CD8-positive, alpha-beta memory T cell (primary cell): Measurements from ENCODE around the gene SLK. TPM values are rescaled to one million over a fixed set of nuclear protein-coding genes. Genes with fewer than 3 reads are reported as not detected.

Source experiments
- CTCF ChIA-PET: fragments of 350-600 bp; sonication (Branson Sonifier 250); formaldehyde crosslinking; loops from one replicate; lab custom pipeline; 2021; ENCODE audit warnings: antibody characterized with exemption; lab: Charles Lee
- POLR2A ChIA-PET: fragments of 350-600 bp; sonication (Branson Sonifier 250); formaldehyde crosslinking; loops from one replicate; lab custom pipeline; 2021; ENCODE audit warnings: antibody characterized with exemption; lab: Charles Lee
- DNase-seq, 5 donors: peaks; one replicate each; pipeline versions ENCODE4 v3.0.0 to v3.0.0-alpha.2; 2020 to 2022; ENCODE audit warnings: mixed read lengths in 1 of 5
- H3K27ac ChIP-seq: one replicate; pipeline ENCODE4 v1.7.0; 2013; ENCODE audit warnings: low read depth, mild to moderate bottlenecking, low read length, moderate library complexity
- H3K27me3 ChIP-seq: 2 replicates; pipeline ENCODE4 v1.7.0; 2013; ENCODE audit warnings: low read length, mild to moderate bottlenecking; ENCODE audit not compliant: insufficient read depth, poor library complexity, severe bottlenecking
- H3K36me3 ChIP-seq: 2 replicates; pipeline ENCODE4 v1.7.0; 2013; ENCODE audit warnings: mild to moderate bottlenecking, low read length, moderate library complexity; ENCODE audit not compliant: insufficient read depth
- H3K4me1 ChIP-seq: 2 replicates; pipeline ENCODE4 v1.7.0; 2013; ENCODE audit warnings: mild to moderate bottlenecking, low read length, moderate library complexity; ENCODE audit not compliant: insufficient read depth
- H3K4me3 ChIP-seq: 2 replicates; pipeline ENCODE4 v1.7.0; 2013; ENCODE audit warnings: mild to moderate bottlenecking, low read length
- H3K9me3 ChIP-seq: 2 replicates; pipeline ENCODE4 v1.7.0; 2013; ENCODE audit warnings: mild to moderate bottlenecking, low read length
- H3K27ac Mint-ChIP-seq, 8 donors: one replicate each; pipeline ENCODE4 v1.8.0; 2020 to 2021; ENCODE audit warnings: mixed read lengths in 8 of 8, mild to moderate bottlenecking in 6 of 8, inconsistent platforms in 3 of 8, moderate library complexity in 3 of 8
- H3K27me3 Mint-ChIP-seq, 2 donors: one replicate each; pipeline ENCODE4 v1.8.0; 2020 to 2021; ENCODE audit warnings: mixed read lengths in 2 of 2, mild to moderate bottlenecking in 1 of 2, moderate library complexity in 1 of 2
- H3K36me3 Mint-ChIP-seq, 3 donors: one replicate each; pipeline ENCODE4 v1.8.0; 2020 to 2021; ENCODE audit warnings: mixed read lengths in 3 of 3, inconsistent platforms in 1 of 3, mild to moderate bottlenecking in 1 of 3
- H3K4me1 Mint-ChIP-seq, 3 donors: one replicate each; pipeline ENCODE4 v1.8.0; 2020 to 2021; ENCODE audit warnings: mixed read lengths in 3 of 3, inconsistent platforms in 1 of 3, mild to moderate bottlenecking in 1 of 3
- H3K4me3 Mint-ChIP-seq, 7 donors: one replicate each; pipeline ENCODE4 v1.8.0; 2020 to 2021; ENCODE audit warnings: mixed read lengths in 7 of 7, mild to moderate bottlenecking in 6 of 7, moderate library complexity in 4 of 7, inconsistent platforms in 2 of 7
- H3K9me3 Mint-ChIP-seq, 5 donors: one replicate each; pipeline ENCODE4 v1.8.0; 2020 to 2022; ENCODE audit warnings: mixed read lengths in 5 of 5, mild to moderate bottlenecking in 3 of 5, moderate library complexity in 2 of 5, inconsistent platforms in 1 of 5
- polyA plus RNA-seq: library from polyadenylated mRNA; unstranded; fragments of 300-500 nt; fragmentation: Illumina TruSeq; gene quantifications from one replicate; pipeline ENCODE4 v1.2.3, GENCODE V29; 2021
- total RNA-seq, 2 experiments: library from RNA; stranded (reverse); gene quantifications; one replicate each; pipeline ENCODE4 v1.2.3, GENCODE V29; 2021

Gene SLK
- total and polyA plus RNA-seq, 3 experiments from 2014 or later, result 15.8 to 24.8 (median 23.7) TPM

- no peaks in the 10 kb centered on the region for H3K9me3 Mint-ChIP-seq
- ChIA-PET POLR2A (no interaction called here), CTCF (interaction anchor here (1.3 to 1.6 kb wide), 2 partner anchors 188 to 190 kb away, joined by 3 to 4 read pairs; no protein-coding TSS in a partner anchor)
- no peak overlapping the region for H3K4me3 ChIP-seq
- no peak overlapping the region for H3K27ac Mint-ChIP-seq
- H3K4me1 ChIP-seq, result no peaks in the 10 kb centered on the region
- no peaks in the 10 kb centered on the region for H3K27me3 Mint-ChIP-seq
- no peaks in the 10 kb centered on the region for H3K36me3 ChIP-seq
- no peaks in the 10 kb centered on the region for H3K4me1 Mint-ChIP-seq
- H3K9me3 ChIP-seq, result no peaks in the 10 kb centered on the region
- H3K27ac ChIP-seq, result no peak overlapping the region
- DNase-seq, result no peak
- no peaks in the 10 kb centered on the region for H3K36me3 Mint-ChIP-seq
- H3K4me3 Mint-ChIP-seq, result no peak overlapping the region
- H3K27me3 ChIP-seq, result no peaks in the 10 kb centered on the region
Measured at GRCh38 chr10:104077663-104078151, 110.8 kb downstream of the SLK start.

Other genes starting within 250 kb of the SLK start
- 1 to 10 TPM; 7.7 to 8.0 TPM for gene SH3PXD2A, start 111.6 kb upstream of the SLK start, total RNA-seq
- gene SH3PXD2A, start 111.6 kb upstream of the SLK start, polyA plus RNA-seq, result 0.48 TPM
- gene STN1, start 49.0 kb upstream of the SLK start, total RNA-seq, result 10 to 100 TPM; 23.6 to 24.5 TPM
- gene STN1, start 49.0 kb upstream of the SLK start, polyA plus RNA-seq, result 101 TPM
- gene COL17A1, start 118.7 kb downstream of the SLK start, total RNA-seq, result not detected
- gene COL17A1, start 118.7 kb downstream of the SLK start, polyA plus RNA-seq, result not detected
- gene SFR1, start 155.0 kb downstream of the SLK start, total RNA-seq, result 10 to 100 TPM; 13.6 to 15.5 TPM
- 13.7 TPM for gene SFR1, start 155.0 kb downstream of the SLK start, polyA plus RNA-seq